GM20000 (cell line): ENCODE results near the gene LINC01488.

Source experiments
- DNase-seq: peaks from one replicate; pipeline ENCODE4 v3.0.0; 2012; ENCODE audit warnings: low spot score
- TF ChIP-seq, protein P1 (sequence below): IDR thresholded peaks from 2 replicates; pipeline ENCODE4 v1.5.1; 2012; ENCODE audit warnings: mild to moderate bottlenecking, control low read depth; ENCODE audit errors: extremely low read depth, missing control alignments

The LINC01488 gene

DNA sequence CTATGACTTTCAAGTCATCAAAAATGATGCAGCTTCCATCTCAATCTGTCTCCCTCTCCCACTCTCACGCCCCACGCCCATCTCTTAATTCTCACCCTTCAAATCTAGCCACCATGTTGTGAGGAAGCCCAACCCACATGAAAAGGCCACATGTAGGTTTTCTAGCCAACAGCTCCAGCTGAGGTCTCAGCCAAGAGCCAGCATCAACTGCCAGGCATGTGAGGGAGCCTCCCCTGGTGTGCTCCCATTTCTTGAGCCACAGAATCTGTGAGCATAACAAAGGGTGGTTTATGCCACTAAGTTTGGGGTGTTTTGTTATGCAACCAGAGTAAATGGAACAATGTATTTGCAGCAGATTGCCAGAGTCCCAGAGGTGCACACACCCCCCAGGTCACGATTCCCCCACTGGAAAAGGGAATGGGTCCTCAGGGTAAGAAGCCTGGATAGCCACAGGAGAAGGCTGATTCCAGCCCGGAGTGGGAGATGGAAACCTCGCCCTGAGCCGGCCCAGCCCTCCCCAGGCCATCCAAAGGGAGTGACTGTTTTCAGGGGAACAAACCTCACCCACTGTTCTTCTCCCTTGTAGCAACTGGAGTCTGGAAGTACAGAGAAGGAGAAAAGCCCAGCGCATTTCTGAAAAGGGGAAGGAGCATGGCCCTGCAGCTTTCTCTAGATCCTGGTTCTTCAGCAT, 20.0 kb upstream of the LINC01488 start:
- TF ChIP-seq, protein P1, sequence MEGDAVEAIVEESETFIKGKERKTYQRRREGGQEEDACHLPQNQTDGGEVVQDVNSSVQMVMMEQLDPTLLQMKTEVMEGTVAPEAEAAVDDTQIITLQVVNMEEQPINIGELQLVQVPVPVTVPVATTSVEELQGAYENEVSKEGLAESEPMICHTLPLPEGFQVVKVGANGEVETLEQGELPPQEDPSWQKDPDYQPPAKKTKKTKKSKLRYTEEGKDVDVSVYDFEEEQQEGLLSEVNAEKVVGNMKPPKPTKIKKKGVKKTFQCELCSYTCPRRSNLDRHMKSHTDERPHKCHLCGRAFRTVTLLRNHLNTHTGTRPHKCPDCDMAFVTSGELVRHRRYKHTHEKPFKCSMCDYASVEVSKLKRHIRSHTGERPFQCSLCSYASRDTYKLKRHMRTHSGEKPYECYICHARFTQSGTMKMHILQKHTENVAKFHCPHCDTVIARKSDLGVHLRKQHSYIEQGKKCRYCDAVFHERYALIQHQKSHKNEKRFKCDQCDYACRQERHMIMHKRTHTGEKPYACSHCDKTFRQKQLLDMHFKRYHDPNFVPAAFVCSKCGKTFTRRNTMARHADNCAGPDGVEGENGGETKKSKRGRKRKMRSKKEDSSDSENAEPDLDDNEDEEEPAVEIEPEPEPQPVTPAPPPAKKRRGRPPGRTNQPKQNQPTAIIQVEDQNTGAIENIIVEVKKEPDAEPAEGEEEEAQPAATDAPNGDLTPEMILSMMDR, result no peak
- DNase-seq, result no peak

DNA sequence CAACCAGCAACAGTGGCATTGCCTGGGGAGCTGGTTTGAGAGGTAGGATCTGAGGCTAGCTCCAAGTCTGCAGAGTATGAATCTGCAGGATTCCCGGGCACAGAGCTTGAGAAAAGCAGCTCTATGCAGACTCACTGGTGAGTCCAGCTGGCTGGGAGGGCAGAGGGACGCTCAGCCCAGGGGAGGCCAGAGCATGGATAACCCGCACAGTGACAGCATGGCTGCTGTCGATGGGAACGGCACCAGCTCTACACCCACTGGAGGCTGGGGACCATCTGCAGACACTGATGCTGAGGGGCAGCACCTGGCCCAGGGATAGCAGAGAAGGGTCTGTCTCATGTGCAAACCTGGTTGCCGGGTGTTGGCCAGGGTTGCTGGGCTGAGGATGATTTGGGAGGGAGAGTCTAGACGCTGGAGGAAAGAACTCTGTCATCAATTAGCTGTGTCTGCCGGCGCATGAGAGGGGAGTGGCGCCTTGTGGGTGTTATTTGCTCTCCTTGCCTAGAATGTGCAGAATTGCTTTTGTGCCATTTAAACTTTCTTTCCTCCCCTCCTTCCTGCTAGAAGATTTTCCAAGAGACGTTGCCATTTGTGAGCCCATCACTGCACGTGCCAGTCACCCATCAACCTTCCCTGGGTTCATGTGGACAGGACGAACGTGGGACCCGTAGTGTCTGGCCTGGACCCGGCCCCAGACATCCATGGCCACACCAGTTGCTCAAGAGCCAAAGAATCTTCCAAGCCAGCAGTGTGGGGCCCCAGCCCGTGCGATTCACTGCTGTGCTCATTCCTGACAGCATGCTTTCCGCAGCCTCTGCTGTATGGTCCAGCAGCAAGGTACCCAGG, 19.1 kb upstream of the LINC01488 start:
- no peak for DNase-seq
- TF ChIP-seq, protein P1, result no peak

DNA sequence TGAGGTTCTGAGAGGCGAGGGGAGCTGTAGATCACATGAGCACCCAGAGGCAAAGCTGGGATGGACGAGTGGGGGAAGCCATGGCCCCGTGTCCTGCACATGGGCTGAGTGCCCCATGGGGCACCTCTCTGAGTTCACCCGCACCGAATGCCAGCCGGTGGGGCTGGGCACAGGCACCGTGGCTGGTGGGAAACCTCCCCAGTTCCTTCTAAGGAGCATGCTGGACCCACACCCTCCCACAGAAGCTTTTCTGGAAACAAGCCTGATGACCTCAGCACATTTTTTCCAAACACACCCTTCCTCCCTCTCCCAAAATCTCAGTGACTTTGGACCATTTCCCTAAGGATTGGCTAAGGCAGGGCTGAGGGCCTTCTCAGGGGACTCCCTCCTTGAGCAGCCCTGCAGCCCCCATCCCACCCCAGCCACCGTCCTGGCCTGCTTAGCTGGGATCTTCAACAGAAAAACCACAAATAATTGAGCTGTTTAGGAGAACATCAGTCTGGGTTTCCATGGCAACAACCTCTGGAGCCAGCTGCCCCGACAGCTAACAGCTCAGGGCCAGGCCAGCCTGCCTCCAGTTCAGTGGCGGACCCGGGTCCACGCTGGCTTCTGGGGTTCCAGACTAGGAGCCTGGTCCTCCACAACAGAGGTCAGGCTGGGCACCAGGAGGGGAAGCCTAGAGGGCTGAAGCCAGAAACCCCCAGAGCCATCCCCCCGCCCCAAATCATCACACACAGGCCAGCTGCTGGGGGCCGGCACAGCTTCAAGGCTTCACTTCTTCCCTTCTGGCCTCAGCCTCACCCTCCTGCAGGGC, 18.1 kb upstream of the LINC01488 start:
- TF ChIP-seq, protein P1, result no peak
- DNase-seq, result no peak

DNA sequence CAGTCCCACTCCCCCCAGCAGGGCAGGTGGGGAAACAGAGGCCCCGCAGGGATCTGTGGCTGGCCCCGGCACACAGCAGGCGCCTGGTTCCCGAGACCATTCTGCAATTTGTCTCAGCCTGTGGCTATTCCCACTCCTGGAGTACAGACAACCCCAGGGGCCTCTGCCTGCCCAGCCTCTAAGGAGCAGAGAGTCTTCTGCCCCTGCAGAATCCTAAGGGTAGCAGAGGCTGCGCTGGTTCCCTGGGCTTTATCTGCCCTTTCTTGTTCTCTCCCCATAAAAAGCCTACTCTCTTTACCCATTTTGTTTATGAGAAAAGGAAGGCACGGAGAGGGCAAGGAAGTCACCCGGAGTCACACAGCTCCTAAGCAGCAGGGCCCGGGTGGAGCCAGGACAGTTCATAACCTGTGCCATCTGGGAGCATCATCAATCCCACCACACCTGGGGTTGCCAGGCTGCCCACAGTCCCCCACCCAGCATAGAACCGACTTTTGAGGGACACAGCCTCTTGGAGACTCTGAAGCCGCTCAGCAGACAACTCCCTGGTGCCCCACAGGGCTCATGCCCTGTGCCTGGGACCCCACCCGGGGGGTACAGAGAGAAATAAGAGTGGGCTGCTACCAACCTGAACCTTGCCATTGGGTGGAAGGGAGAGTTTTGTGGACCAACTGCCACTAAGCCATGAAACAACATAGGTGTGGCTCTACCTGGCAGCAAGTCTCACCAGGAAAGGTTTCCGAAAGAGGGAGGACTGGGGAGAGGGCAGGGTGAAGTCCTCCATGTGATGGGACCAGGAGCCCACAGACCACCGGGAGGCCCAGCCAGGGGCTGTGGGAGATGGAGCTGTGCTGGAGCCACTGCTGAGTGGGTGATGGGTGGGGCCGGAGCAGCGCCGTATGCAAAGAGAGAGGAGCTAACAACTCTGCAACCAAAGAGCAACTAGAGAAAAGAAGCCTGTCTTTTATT, 17.2 kb upstream of the LINC01488 start:
- DNase-seq, result no peak
- TF ChIP-seq, protein P1, result no peak

DNA sequence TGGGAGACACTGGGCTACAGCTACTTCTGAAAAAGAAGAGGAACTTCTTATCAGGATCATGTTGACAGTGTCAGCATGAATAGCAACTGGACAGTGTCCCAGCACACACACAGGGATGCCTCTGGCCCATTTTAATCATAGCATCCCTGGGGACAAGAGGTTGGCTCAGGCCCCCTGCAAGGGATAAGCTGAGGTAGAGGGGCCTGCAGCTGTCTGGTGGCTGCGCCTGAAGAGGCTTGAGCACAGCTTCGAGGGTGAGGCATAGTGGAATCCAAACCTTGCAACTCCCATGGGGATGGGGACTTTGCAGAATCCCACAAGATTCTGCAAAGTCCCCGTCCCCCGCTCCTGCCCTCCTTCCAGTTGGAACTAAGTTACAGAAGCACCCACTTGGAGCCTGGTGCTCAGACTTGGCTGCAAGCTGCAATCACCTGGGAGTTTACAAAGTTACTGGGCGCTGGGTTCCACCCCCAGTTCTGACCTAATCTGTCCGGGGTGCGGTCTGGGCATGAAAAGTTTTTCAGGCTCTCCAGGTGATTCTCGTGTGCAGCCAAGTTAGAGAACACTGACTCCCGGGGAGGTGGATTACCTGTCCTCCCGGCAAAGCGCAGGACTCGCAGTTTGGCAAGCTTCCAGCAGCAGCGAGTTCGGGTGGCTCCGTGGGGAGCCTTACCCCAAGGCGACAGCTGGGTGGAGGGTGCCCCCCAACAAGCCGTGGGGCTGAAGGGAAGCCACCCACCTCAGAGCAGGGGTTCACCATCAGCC, 16.0 kb upstream of the LINC01488 start:
- TF ChIP-seq, protein P1, result no peak
- DNase-seq, result no peak

DNA sequence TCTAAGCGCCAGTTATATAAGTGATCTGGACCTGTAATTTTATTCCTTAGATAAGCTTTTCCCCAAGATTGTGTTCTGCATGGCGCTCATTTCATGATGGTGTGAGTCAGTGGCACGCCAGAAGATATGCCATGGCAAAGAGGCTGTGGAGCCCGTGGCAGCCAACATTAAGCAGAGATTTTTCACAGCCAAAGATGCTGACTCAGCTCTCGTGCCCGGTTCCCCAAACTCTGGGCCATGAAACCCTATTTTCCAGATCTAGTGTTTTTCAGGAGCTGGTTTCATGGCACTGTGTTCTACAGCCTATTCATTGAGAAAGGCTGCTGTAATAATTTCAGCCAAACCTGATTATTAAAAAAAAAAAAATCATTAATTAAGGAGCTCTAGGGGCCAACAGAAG, 15.4 kb upstream of the LINC01488 start:
- DNase-seq, result no peak
- TF ChIP-seq, protein P1, result no peak
